A375 (cell line): Measurements from ENCODE around the gene F8A3. TPM values are rescaled to one million over a fixed set of nuclear protein-coding genes. Genes with fewer than 3 reads are reported as not detected.

Experiments
- small RNA-seq: library from RNA; depleted of rRNA; stranded (forward); fragments of <200 nt; gene quantifications from one replicate; pipeline ENCODE3, GENCODE V24; 2014
- total RNA-seq: library from RNA; depleted of rRNA; stranded (reverse); fragments of >200 nt; shearing (Covaris generic); gene quantifications from 2 replicates; pipeline ENCODE4 v1.2.3, GENCODE V29; 2014; rRNA removed

F8A3 gene
- total RNA-seq, result 0.53 and 2.3 TPM in 2 replicates

GRCh38 chrX:155458471-155458870 is at the start of gene F8A3:
Gene F8A3 (minus strand): TSS chrX:155458620. CDS start chrX:155458600, 20 bp downstream.

Small RNA genes within 50 kb of the gene (small RNA-seq; reads per million reads assigned to genes)
- gene MIR1184-3, result not detected

Other genes with a start within 250 kb of the F8A3 start
- gene VBP1, start 242.2 kb downstream of the F8A3 start, total RNA-seq, result 59.0 and 61.8 TPM in 2 replicates
- gene RAB39B, start 194.1 kb downstream of the F8A3 start, total RNA-seq, result 5.3 TPM in 2 replicates
- not detected in 2 replicates for gene CLIC2, start 124.0 kb downstream of the F8A3 start, total RNA-seq
- gene F8A2, start 76.5 kb downstream of the F8A3 start, total RNA-seq, result not detected in 2 replicates
- 0.15 and 0.27 TPM in 2 replicates for gene SPRY3, start 154.0 kb upstream of the F8A3 start, total RNA-seq
- gene TMLHE, start 154.3 kb upstream of the F8A3 start, total RNA-seq, result 5.4 and 9.0 TPM in 2 replicates